ENCODE results near the gene PTPRG. TPM values are rescaled to one million over a fixed set of nuclear protein-coding genes. Genes with fewer than 3 reads are reported as not detected.

PTPRG gene
- polyA plus RNA-seq, 3 donors = not detected

DNA sequence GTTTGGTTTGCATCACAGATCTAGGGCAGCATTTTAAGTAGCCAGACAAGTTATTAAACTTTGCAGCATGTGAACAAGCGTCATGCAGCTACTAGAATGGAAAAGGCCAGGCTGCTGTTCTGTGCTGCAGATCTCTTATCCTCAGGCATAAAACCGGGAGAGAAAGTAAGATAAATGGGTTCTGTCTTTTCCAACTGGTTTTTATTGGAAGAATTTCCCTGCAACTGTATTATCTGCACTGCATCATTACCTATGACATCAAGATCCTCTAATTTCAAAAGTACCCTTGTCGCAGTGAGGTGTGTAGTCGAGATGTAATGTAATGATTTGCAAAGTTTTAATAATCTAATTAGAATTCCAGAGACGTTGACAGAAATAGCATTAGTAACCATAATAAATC, 571.6 kb downstream of the PTPRG start:
- WGBS (ENCODE audit: insufficient coverage) = 100% methylated on average over 1 of the region's 5 CpGs
- peaks cover 2% of the 10 kb centered on the region for H3K4me1 Mint-ChIP-seq
- Histone ChIP-seq H3K36me3 (replicated peaks in 1 of 2; ENCODE audit: control insufficient read depth in 1 of 2, insufficient read depth in 2 of 2, low read length in 2 of 2) (no peaks in the 10 kb centered on the region), H3K4me2 (replicated peaks; ENCODE audit: extremely low read depth, low read length, poor library complexity, severe bottlenecking) (no peak overlapping the region), H3K9me3 (replicated peaks in 1 of 2; ENCODE audit: control insufficient read depth in 1 of 2, insufficient read depth in 1 of 2, low read length in 2 of 2) (no peaks in the 10 kb centered on the region), H3K27ac (ENCODE audit: low read depth in 1 of 2, low read length in 2 of 2) (no peak overlapping the region), H2AFZ (ENCODE audit: insufficient read depth, low read depth, low read length, poor library complexity, severe bottlenecking) (no peak overlapping the region), H3K27me3 (ENCODE audit: control insufficient read depth in 2 of 2, insufficient read depth in 2 of 2, low read length in 2 of 2) (no peaks in the 10 kb centered on the region), H3K4me1 (ENCODE audit: control insufficient read depth in 1 of 2, insufficient read depth in 2 of 2, low read length in 2 of 2) (no peaks in the 10 kb centered on the region), H3K79me2 (ENCODE audit: insufficient read depth, low read length) (no peaks in the 10 kb centered on the region), H3K4me3 (replicated peaks in 1 of 3; ENCODE audit: low read depth in 2 of 3, low read length in 3 of 3) (no peak overlapping the region), H3K9ac (ENCODE audit: insufficient read depth, low read length, poor library complexity, severe bottlenecking) (no peak overlapping the region), H4K20me1 (ENCODE audit: insufficient read depth, low read length) (no peaks in the 10 kb centered on the region)
- no peaks in the 10 kb centered on the region for H3K36me3 Mint-ChIP-seq
- peaks cover 0 to 3% (median 0%) of the 10 kb centered on the region in 7 donors for H3K9me3 Mint-ChIP-seq
- intact Hi-C loops (cut with micrococcal nuclease) = no loop called here
- H3K27me3 Mint-ChIP-seq (ENCODE audit: low read depth in 3 of 3) = no peaks in the 10 kb centered on the region
- no peak overlapping the region for H3K4me3 Mint-ChIP-seq
- TF ChIP-seq, protein P1, sequence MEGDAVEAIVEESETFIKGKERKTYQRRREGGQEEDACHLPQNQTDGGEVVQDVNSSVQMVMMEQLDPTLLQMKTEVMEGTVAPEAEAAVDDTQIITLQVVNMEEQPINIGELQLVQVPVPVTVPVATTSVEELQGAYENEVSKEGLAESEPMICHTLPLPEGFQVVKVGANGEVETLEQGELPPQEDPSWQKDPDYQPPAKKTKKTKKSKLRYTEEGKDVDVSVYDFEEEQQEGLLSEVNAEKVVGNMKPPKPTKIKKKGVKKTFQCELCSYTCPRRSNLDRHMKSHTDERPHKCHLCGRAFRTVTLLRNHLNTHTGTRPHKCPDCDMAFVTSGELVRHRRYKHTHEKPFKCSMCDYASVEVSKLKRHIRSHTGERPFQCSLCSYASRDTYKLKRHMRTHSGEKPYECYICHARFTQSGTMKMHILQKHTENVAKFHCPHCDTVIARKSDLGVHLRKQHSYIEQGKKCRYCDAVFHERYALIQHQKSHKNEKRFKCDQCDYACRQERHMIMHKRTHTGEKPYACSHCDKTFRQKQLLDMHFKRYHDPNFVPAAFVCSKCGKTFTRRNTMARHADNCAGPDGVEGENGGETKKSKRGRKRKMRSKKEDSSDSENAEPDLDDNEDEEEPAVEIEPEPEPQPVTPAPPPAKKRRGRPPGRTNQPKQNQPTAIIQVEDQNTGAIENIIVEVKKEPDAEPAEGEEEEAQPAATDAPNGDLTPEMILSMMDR (IDR thresholded peaks at IDR 0.05) = no peak
- no peak overlapping the region for H3K27ac Mint-ChIP-seq
- no peak for DNase-seq

DNA sequence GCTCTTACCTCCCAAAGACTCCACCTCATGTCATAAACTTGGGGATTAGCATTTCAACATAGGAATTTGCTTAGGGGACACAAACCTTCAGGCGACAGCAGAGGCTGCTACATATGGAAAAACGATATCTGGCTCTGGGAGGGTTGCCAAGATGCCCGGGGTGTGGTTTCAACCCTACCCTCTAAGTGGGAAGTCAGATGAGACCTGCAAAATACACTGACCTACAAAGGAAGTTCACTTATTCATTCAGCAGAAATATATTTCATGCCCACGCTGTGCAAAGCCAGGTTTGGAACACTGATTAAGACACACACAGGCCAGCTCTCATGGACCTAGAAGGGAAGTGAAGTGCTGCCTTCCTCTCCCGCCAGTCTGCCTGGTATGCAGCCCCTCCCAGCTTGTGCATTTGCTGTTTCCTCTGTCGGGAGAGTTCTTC, 572.7 kb downstream of the PTPRG start:
- H4K20me1 ChIP-seq (ENCODE audit: insufficient read depth, low read length) = no peaks in the 10 kb centered on the region
- no peaks in the 10 kb centered on the region for H3K27me3 ChIP-seq (ENCODE audit: control insufficient read depth in 2 of 2, insufficient read depth in 2 of 2, low read length in 2 of 2)
- intact Hi-C loops (cut with micrococcal nuclease) = no loop called here
- Mint-ChIP-seq H3K27ac (no peak overlapping the region), H3K27me3 (ENCODE audit: low read depth in 3 of 3) (peaks cover 0 to under 1% (median 0%) of the 10 kb centered on the region in 3 donors), H3K4me3 (no peak overlapping the region), H3K36me3 (no peaks in the 10 kb centered on the region), H3K4me1 (peaks cover 2% of the 10 kb centered on the region), H3K9me3 (peaks cover 0 to 4% (median 0%) of the 10 kb centered on the region in 7 donors)
- DNase-seq = no peak
- no peaks in the 10 kb centered on the region for H3K36me3 ChIP-seq (replicated peaks in 1 of 2; ENCODE audit: control insufficient read depth in 1 of 2, insufficient read depth in 2 of 2, low read length in 2 of 2)
- no peaks in the 10 kb centered on the region for H3K79me2 ChIP-seq (ENCODE audit: insufficient read depth, low read length)
- H3K4me3 ChIP-seq (replicated peaks in 1 of 3; ENCODE audit: low read depth in 2 of 3, low read length in 3 of 3) = no peak overlapping the region
- H3K27ac ChIP-seq (ENCODE audit: low read depth in 1 of 2, low read length in 2 of 2) = no peak overlapping the region
- H3K9me3 ChIP-seq (replicated peaks in 1 of 2; ENCODE audit: control insufficient read depth in 1 of 2, insufficient read depth in 1 of 2, low read length in 2 of 2) = no peaks in the 10 kb centered on the region
- H3K4me1 ChIP-seq (ENCODE audit: control insufficient read depth in 1 of 2, insufficient read depth in 2 of 2, low read length in 2 of 2) = no peaks in the 10 kb centered on the region
- TF ChIP-seq, protein P1 (IDR thresholded peaks at IDR 0.05) = no peak
- no peak overlapping the region for H3K9ac ChIP-seq (ENCODE audit: insufficient read depth, low read length, poor library complexity, severe bottlenecking)
- H3K4me2 ChIP-seq (replicated peaks; ENCODE audit: extremely low read depth, low read length, poor library complexity, severe bottlenecking) = no peak overlapping the region
- WGBS (ENCODE audit: insufficient coverage) = 0% methylated on average over 3 of the region's 6 CpGs
- H2AFZ ChIP-seq (ENCODE audit: insufficient read depth, low read depth, low read length, poor library complexity, severe bottlenecking) = no peak overlapping the region
